ENCODE results near the gene SHH.
"Not testable (repeated sequence)": the region's sequence is repeated elsewhere in the genome, so short reads cannot be mapped to it uniquely, and the experiment has no call there.

The SHH gene

GRCh38 chr7:155819186-155819585 is 6.9 kb upstream of the SHH start:
- Histone ChIP-seq H3K27me3 (ENCODE audit: insufficient read depth, low read length, poor library complexity, severe bottlenecking) (no peaks in the 10 kb centered on the region), H3K9me3 (ENCODE audit: insufficient read depth, low read depth, low read length) (no peaks in the 10 kb centered on the region), H3K4me1 (ENCODE audit: insufficient read depth, low read length, poor library complexity, severe bottlenecking) (no peaks in the 10 kb centered on the region), H3K9me2 (replicated peaks; ENCODE audit: low read depth, low read length) (no peaks in the 10 kb centered on the region), H3K79me2 (ENCODE audit: insufficient read depth, low read length) (no peaks in the 10 kb centered on the region), H3K4me3 (ENCODE audit: low read length, poor library complexity, severe bottlenecking) (no peak overlapping the region), H2AFZ (ENCODE audit: low read length) (no peak overlapping the region), H3K9ac (ENCODE audit: low read depth, low read length, poor library complexity, severe bottlenecking) (no peak overlapping the region), H3F3A (ENCODE audit: low read depth) (no peaks in the 10 kb centered on the region), H3K36me3 (ENCODE audit: insufficient read depth, low read length) (no peaks in the 10 kb centered on the region), H3K4me2 (ENCODE audit: low read depth, low read length, poor library complexity, severe bottlenecking) (no peak overlapping the region), H4K20me1 (ENCODE audit: insufficient read depth, low read length, poor library complexity, severe bottlenecking) (no peaks in the 10 kb centered on the region)
- TF ChIP-seq EZH2phosphoT487 (IDR thresholded peaks at IDR 0.05; ENCODE audit: borderline replicate concordance), result no peak
- no peak for TF ChIP-seq CTCF (conservative IDR thresholded peaks at IDR 0.05; ENCODE audit: low read length)

GRCh38 chr7:155818820-155819168 is 6.5 kb upstream of the SHH start:
- Histone ChIP-seq H3K9ac (ENCODE audit: low read depth, low read length, poor library complexity, severe bottlenecking) (no peak overlapping the region), H3K36me3 (ENCODE audit: insufficient read depth, low read length) (no peaks in the 10 kb centered on the region), H4K20me1 (ENCODE audit: insufficient read depth, low read length, poor library complexity, severe bottlenecking) (no peaks in the 10 kb centered on the region), H3K4me3 (ENCODE audit: low read length, poor library complexity, severe bottlenecking) (no peak overlapping the region), H3K4me2 (ENCODE audit: low read depth, low read length, poor library complexity, severe bottlenecking) (no peak overlapping the region), H3K27me3 (ENCODE audit: insufficient read depth, low read length, poor library complexity, severe bottlenecking) (no peaks in the 10 kb centered on the region), H3K9me2 (replicated peaks; ENCODE audit: low read depth, low read length) (no peaks in the 10 kb centered on the region), H3K9me3 (ENCODE audit: insufficient read depth, low read depth, low read length) (no peaks in the 10 kb centered on the region), H3F3A (ENCODE audit: low read depth) (no peaks in the 10 kb centered on the region), H3K79me2 (ENCODE audit: insufficient read depth, low read length) (no peaks in the 10 kb centered on the region), H3K4me1 (ENCODE audit: insufficient read depth, low read length, poor library complexity, severe bottlenecking) (no peaks in the 10 kb centered on the region), H2AFZ (ENCODE audit: low read length) (no peak overlapping the region)
- TF ChIP-seq CTCF (conservative IDR thresholded peaks at IDR 0.05; ENCODE audit: low read length) (no peak), EZH2phosphoT487 (IDR thresholded peaks at IDR 0.05; ENCODE audit: borderline replicate concordance) (no peak)

GRCh38 chr7:155818154-155818819 is 6.0 kb upstream of the SHH start:
- Histone ChIP-seq H3K4me2 (ENCODE audit: low read depth, low read length, poor library complexity, severe bottlenecking) (no peak overlapping the region), H3F3A (ENCODE audit: low read depth) (no peaks in the 10 kb centered on the region), H3K27me3 (ENCODE audit: insufficient read depth, low read length, poor library complexity, severe bottlenecking) (no peaks in the 10 kb centered on the region), H3K36me3 (ENCODE audit: insufficient read depth, low read length) (no peaks in the 10 kb centered on the region), H4K20me1 (ENCODE audit: insufficient read depth, low read length, poor library complexity, severe bottlenecking) (no peaks in the 10 kb centered on the region), H3K9me2 (replicated peaks; ENCODE audit: low read depth, low read length) (no peaks in the 10 kb centered on the region), H3K4me1 (ENCODE audit: insufficient read depth, low read length, poor library complexity, severe bottlenecking) (no peaks in the 10 kb centered on the region), H2AFZ (ENCODE audit: low read length) (no peak overlapping the region), H3K79me2 (ENCODE audit: insufficient read depth, low read length) (no peaks in the 10 kb centered on the region), H3K4me3 (ENCODE audit: low read length, poor library complexity, severe bottlenecking) (no peak overlapping the region), H3K9me3 (ENCODE audit: insufficient read depth, low read depth, low read length) (no peaks in the 10 kb centered on the region), H3K9ac (ENCODE audit: low read depth, low read length, poor library complexity, severe bottlenecking) (no peak overlapping the region)
- TF ChIP-seq CTCF (conservative IDR thresholded peaks at IDR 0.05; ENCODE audit: low read length) (no peak), EZH2phosphoT487 (IDR thresholded peaks at IDR 0.05; ENCODE audit: borderline replicate concordance) (no peak)

- not testable (repeated sequence) for H4K20me1 ChIP-seq (ENCODE audit: insufficient read depth, low read length, poor library complexity, severe bottlenecking); H3K36me3 ChIP-seq (ENCODE audit: insufficient read depth, low read length); H3K4me3 ChIP-seq (ENCODE audit: low read length, poor library complexity, severe bottlenecking); H3F3A ChIP-seq (ENCODE audit: low read depth); H3K79me2 ChIP-seq (ENCODE audit: insufficient read depth, low read length); H3K4me1 ChIP-seq (ENCODE audit: insufficient read depth, low read length, poor library complexity, severe bottlenecking); H2AFZ ChIP-seq (ENCODE audit: low read length); H3K27me3 ChIP-seq (ENCODE audit: insufficient read depth, low read length, poor library complexity, severe bottlenecking); H3K9ac ChIP-seq (ENCODE audit: low read depth, low read length, poor library complexity, severe bottlenecking); H3K9me2 ChIP-seq (replicated peaks; ENCODE audit: low read depth, low read length); H3K9me3 ChIP-seq (ENCODE audit: insufficient read depth, low read depth, low read length); H3K4me2 ChIP-seq (ENCODE audit: low read depth, low read length, poor library complexity, severe bottlenecking)
These were observed 5.3 kb upstream of the SHH start for GRCh38 chr7:155817515-155817914.

Data from Loucy (cell line).